ENCODE measurements around the gene RAPGEF3. TPM values are rescaled to one million over a fixed set of nuclear protein-coding genes. Genes with fewer than 3 reads are reported as not detected.

RAPGEF3 gene
- total and polyA plus RNA-seq, 2 donors (not counting 1 experiment from before 2014, with no cell fraction given) = 1.8 to 5.2 TPM

- TF ChIP-seq EZH2 (IDR thresholded peaks at IDR 0.05; ENCODE audit: borderline replicate concordance, insufficient read depth, low read depth, low read length, poor library complexity, severe bottlenecking) = no peak
- TF ChIP-seq CTCF (IDR thresholded peaks at IDR 0.05) = no peak
- Histone ChIP-seq H3K9me3 (ENCODE audit: control extremely low read depth in 1 of 3, control insufficient read depth in 2 of 3, insufficient read depth in 1 of 3, low read length in 2 of 3) (no peaks in the 10 kb centered on the region), H3K36me3 (replicated peaks in 1 of 2; ENCODE audit: control extremely low read depth in 1 of 2, control insufficient read depth in 1 of 2, extremely low read depth in 1 of 2, insufficient read depth in 2 of 2, low read length in 1 of 2) (peaks cover 2 to 96% of the 10 kb centered on the region in 2 experiments), H4K20me1 (ENCODE audit: control insufficient read depth, insufficient read depth, low read length, poor library complexity, severe bottlenecking) (peaks cover 13% of the 10 kb centered on the region), H3K4me2 (replicated peaks; ENCODE audit: low read depth, low read length, poor library complexity, severe bottlenecking) (no peak overlapping the region), H3K9ac (ENCODE audit: low read length) (no peak overlapping the region), H3K4me3 (ENCODE audit: control extremely low read depth in 1 of 5, extremely low read depth in 1 of 5, insufficient read depth in 1 of 5, low read depth in 2 of 5, low read length in 4 of 5) (no peak overlapping the region), H2AFZ (ENCODE audit: insufficient read depth, low read depth, low read length, poor library complexity, severe bottlenecking) (no peak overlapping the region), H3K27ac (ENCODE audit: low read length in 2 of 2) (no peak overlapping the region), H3K4me1 (ENCODE audit: control insufficient read depth in 2 of 2, insufficient read depth in 2 of 2, low read length in 2 of 2) (no peaks in the 10 kb centered on the region), H3K27me3 (replicated peaks in 1 of 4; ENCODE audit: control extremely low read depth in 1 of 4, control insufficient read depth in 3 of 4, insufficient read depth in 4 of 4, low read length in 3 of 4) (no peaks in the 10 kb centered on the region), H3K79me2 (ENCODE audit: control insufficient read depth, insufficient read depth, low read length) (no peaks in the 10 kb centered on the region)
- CTCF ChIA-PET = interaction anchor here (2.1 to 38.8 kb wide), 4 partner anchors 10 to 49 kb away, joined by 4 to 1203 read pairs (median 7); no protein-coding TSS in a partner anchor
- POLR2A ChIA-PET = no interaction called here
- no peak for DNase-seq
- Mint-ChIP-seq H3K4me3 (no peak overlapping the region), H3K27ac (no peak overlapping the region), H3K27me3 (no peaks in the 10 kb centered on the region), H3K9me3 (ENCODE audit: insufficient read depth) (no peaks in the 10 kb centered on the region), H3K4me1 (no peaks in the 10 kb centered on the region)
- ATAC-seq (ENCODE audit: low read depth) = no peak
- intact Hi-C loops (cut with micrococcal nuclease) = no loop called here
- WGBS (ENCODE audit: insufficient coverage) = 92% methylated on average over 17 of the region's 20 CpGs
Measured at GRCh38 chr12:47790676-47791350, 32.1 kb upstream of the RAPGEF3 start.

DNA sequence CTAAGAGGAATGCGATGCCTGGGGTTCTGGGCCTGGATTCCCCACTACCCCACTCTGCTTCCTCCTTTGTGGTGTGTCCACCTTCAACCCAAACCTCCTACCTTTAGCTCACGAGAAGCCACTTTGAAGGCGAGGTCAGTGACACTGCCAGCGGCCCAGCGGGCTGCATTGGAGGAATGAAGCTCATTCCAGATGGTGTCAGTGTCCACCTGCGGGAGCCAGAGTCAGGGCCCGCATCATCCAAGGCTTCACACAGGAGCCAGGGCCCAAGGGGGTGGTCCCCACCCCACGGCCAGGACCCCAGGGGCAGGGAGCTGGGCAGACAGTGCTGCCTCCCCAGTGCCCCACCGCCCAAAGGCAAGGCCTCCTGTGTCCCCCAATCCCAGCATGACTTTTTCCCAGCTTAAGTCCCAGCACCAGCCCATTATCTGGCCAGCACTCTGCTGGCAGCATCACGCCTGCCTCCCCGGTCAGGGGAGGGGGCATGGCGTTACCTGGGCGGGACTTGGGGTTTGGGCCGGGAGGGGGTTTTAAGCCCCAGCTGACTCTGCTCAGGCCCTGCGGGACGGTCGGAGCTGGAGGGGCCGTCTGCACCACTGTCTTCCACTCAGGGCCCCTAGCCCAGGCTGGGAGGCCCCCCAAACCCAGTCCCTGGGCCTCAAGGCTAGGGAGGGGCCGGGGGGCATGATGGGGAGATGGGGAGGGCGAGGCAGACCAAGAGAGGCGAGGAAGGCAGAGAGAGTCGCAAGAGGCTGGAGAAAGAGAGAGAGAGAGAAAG, 31.2 kb upstream of the RAPGEF3 start:
- Histone ChIP-seq H3K9me3 (ENCODE audit: control extremely low read depth in 1 of 3, control insufficient read depth in 2 of 3, insufficient read depth in 1 of 3, low read length in 2 of 3) (no peaks in the 10 kb centered on the region), H3K4me3 (ENCODE audit: control extremely low read depth in 1 of 5, extremely low read depth in 1 of 5, insufficient read depth in 1 of 5, low read depth in 2 of 5, low read length in 4 of 5) (no peak overlapping the region), H3K4me2 (replicated peaks; ENCODE audit: low read depth, low read length, poor library complexity, severe bottlenecking) (no peak overlapping the region), H3K27me3 (replicated peaks in 1 of 4; ENCODE audit: control extremely low read depth in 1 of 4, control insufficient read depth in 3 of 4, insufficient read depth in 4 of 4, low read length in 3 of 4) (no peaks in the 10 kb centered on the region), H3K4me1 (ENCODE audit: control insufficient read depth in 2 of 2, insufficient read depth in 2 of 2, low read length in 2 of 2) (no peaks in the 10 kb centered on the region), H3K79me2 (ENCODE audit: control insufficient read depth, insufficient read depth, low read length) (no peaks in the 10 kb centered on the region), H3K9ac (ENCODE audit: low read length) (no peak overlapping the region), H4K20me1 (ENCODE audit: control insufficient read depth, insufficient read depth, low read length, poor library complexity, severe bottlenecking) (peaks cover 4% of the 10 kb centered on the region), H2AFZ (ENCODE audit: insufficient read depth, low read depth, low read length, poor library complexity, severe bottlenecking) (no peak overlapping the region), H3K36me3 (replicated peaks in 1 of 2; ENCODE audit: control extremely low read depth in 1 of 2, control insufficient read depth in 1 of 2, extremely low read depth in 1 of 2, insufficient read depth in 2 of 2, low read length in 1 of 2) (peaks cover 2 to 96% of the 10 kb centered on the region in 2 experiments), H3K27ac (ENCODE audit: low read length in 2 of 2) (no peak overlapping the region)
- 97% methylated on average over 22 of the region's 22 CpGs for WGBS (ENCODE audit: insufficient coverage)
- TF ChIP-seq CTCF (IDR thresholded peaks at IDR 0.05) (no peak), EZH2 (IDR thresholded peaks at IDR 0.05; ENCODE audit: borderline replicate concordance, insufficient read depth, low read depth, low read length, poor library complexity, severe bottlenecking) (no peak)
- intact Hi-C loops (cut with micrococcal nuclease) = no loop called here
- ChIA-PET CTCF (interaction anchor here (1.3 to 38.8 kb wide), 6 partner anchors 8 to 48 kb away, joined by 3 to 1203 read pairs (median 5); no protein-coding TSS in a partner anchor), POLR2A (no interaction called here)
- no peak overlapping the region for H3K27ac Mint-ChIP-seq
- no peaks in the 10 kb centered on the region for H3K27me3 Mint-ChIP-seq
- no peak for ATAC-seq (ENCODE audit: low read depth)
- DNase-seq = no peak
- no peaks in the 10 kb centered on the region for H3K9me3 Mint-ChIP-seq (ENCODE audit: insufficient read depth)
- H3K4me3 Mint-ChIP-seq = no peak overlapping the region
- no peaks in the 10 kb centered on the region for H3K4me1 Mint-ChIP-seq
